ENCODE results near the gene OR5P2.
"Not testable (repeated sequence)": the region's sequence is repeated elsewhere in the genome, so short reads cannot be mapped to it uniquely, and the experiment has no call there.

OR5P2 gene

GRCh38 chr11:7796842-7797241 is at the start of gene OR5P2:
Gene OR5P2, minus strand, starts transcription at chr11:7796942. Its CDS starts 0 bp downstream, at chr11:7796942.
- no peak for DNase-seq

GRCh38 chr11:7846003-7846402 is 49.3 kb upstream of the OR5P2 start:
- no peak for DNase-seq

GRCh38 chr11:7844986-7845385 is 48.2 kb upstream of the OR5P2 start:
- DNase-seq, result no peak

GRCh38 chr11:7844521-7844920 is 47.8 kb upstream of the OR5P2 start:
- no peak for DNase-seq

- no peak for DNase-seq
Observed at GRCh38 chr11:7840578-7840977, 43.8 kb upstream of the OR5P2 start.

- no peak for DNase-seq
Observed at GRCh38 chr11:7833527-7833926, 36.8 kb upstream of the OR5P2 start.

- DNase-seq, result no peak
Observed at GRCh38 chr11:7830740-7831139, 34.0 kb upstream of the OR5P2 start, which contains the start of gene OR5P3. Gene OR5P3, minus strand, starts transcription at chr11:7830840.

- no peak for DNase-seq
Observed at GRCh38 chr11:7826324-7826723, 29.6 kb upstream of the OR5P2 start.

GRCh38 chr11:7820417-7820816 is 23.7 kb upstream of the OR5P2 start:
- not testable (repeated sequence) for DNase-seq

- DNase-seq, result not testable (repeated sequence)
Observed at GRCh38 chr11:7814897-7815296, 18.2 kb upstream of the OR5P2 start.

- not testable (repeated sequence) for DNase-seq
Observed at GRCh38 chr11:7810301-7810700, 13.6 kb upstream of the OR5P2 start.

- DNase-seq, result no peak
Observed at GRCh38 chr11:7793233-7793632, 3.5 kb downstream of the OR5P2 start.

- no peak for DNase-seq
Observed at GRCh38 chr11:7787239-7787638, 9.5 kb downstream of the OR5P2 start.

- DNase-seq, result no peak
Observed at GRCh38 chr11:7775689-7776088, 21.1 kb downstream of the OR5P2 start.

- not testable (repeated sequence) for DNase-seq
Observed at GRCh38 chr11:7764301-7764700, 32.4 kb downstream of the OR5P2 start.

GRCh38 chr11:7759010-7759409 is 37.7 kb downstream of the OR5P2 start:
- no peak for DNase-seq

- no peak for DNase-seq
Observed at GRCh38 chr11:7749456-7749855, 47.3 kb downstream of the OR5P2 start.

Measured in activated CD4-positive, alpha-beta T cell treated with anti-CD3 and anti-CD28 coated beads, Interleukin-2, amount 50 U/mL, for 1 hour (primary cell).